H1 (cell line): ENCODE data around the gene SUCLG2. TPM values are rescaled to one million over a fixed set of nuclear protein-coding genes. Genes with fewer than 3 reads are reported as not detected.

Experiments
- CTCF ChIA-PET: fragments of 300-600 bp; sonication (Branson Sonifier 250); formaldehyde crosslinking; loops from one replicate; lab custom pipeline; 2021; ENCODE audit not compliant: partially characterized antibody; lab: Charles Lee
- POLR2A ChIA-PET: fragments of 300-600 bp; sonication (Branson Sonifier 250); formaldehyde crosslinking; loops from one replicate; lab custom pipeline; 2021; ENCODE audit warnings: inconsistent platforms; ENCODE audit not compliant: partially characterized antibody; lab: Charles Lee
- DNase-seq, 2 experiments: peaks; one replicate each; pipeline versions ENCODE4 v3.0.0 to v3.0.0-alpha.2; 2010 to 2022; ENCODE audit warnings: low spot score in 2 of 2, low read depth in 1 of 2, mixed read lengths in 1 of 2
- FAIRE-seq: peaks from 2 replicates; lab custom pipeline; 2011; peaks lifted over from hg19 to GRCh38; lab: Jason Lieb, UNC
- H2AFZ ChIP-seq: 2 replicates; pipeline ENCODE4 v1.8.1; 2012; ENCODE audit warnings: low read length, inconsistent platforms
- H2AK5ac ChIP-seq: 2 replicates; pipeline ENCODE4 v1.6.1; 2013; ENCODE audit warnings: low read depth, low read length
- H2BK120ac ChIP-seq: replicated peaks from 2 replicates; pipeline ENCODE3; 2013; ENCODE audit warnings: low read depth, low read length, inconsistent platforms
- H2BK12ac ChIP-seq: 2 replicates; pipeline ENCODE4 v1.6.1; 2013; ENCODE audit warnings: low read depth, low read length
- H2BK15ac ChIP-seq: 2 replicates; pipeline ENCODE4 v1.6.1; 2013; ENCODE audit warnings: low read length
- H2BK20ac ChIP-seq: 2 replicates; pipeline ENCODE4 v1.6.1; 2013; ENCODE audit warnings: low read length
- H2BK5ac ChIP-seq: 2 replicates; pipeline ENCODE4 v1.6.1; 2013; ENCODE audit warnings: low read depth, low read length
- H3K14ac ChIP-seq: 2 replicates; pipeline ENCODE4 v1.6.1; 2013; ENCODE audit warnings: inconsistent platforms; ENCODE audit not compliant: insufficient read length
- H3K18ac ChIP-seq: 2 replicates; pipeline ENCODE4 v1.6.1; 2013; ENCODE audit warnings: low read length; ENCODE audit errors: extremely low read depth
- H3K23ac ChIP-seq: 2 replicates; pipeline ENCODE4 v1.6.1; 2013; ENCODE audit warnings: inconsistent platforms; ENCODE audit not compliant: insufficient read length
- H3K23me2 ChIP-seq: 2 replicates; pipeline ENCODE4 v1.6.1; 2013; ENCODE audit warnings: low read depth, low read length
- H3K27ac ChIP-seq: 2 replicates; pipeline ENCODE4 v1.6.1; 2011; ENCODE audit warnings: low read depth, low read length, inconsistent platforms
- H3K27me3 ChIP-seq, 4 experiments: replicated peaks in 1 of 4; 1 replicate in 1 of 4; 2 replicates in 3 of 4; pipeline versions ENCODE4 v1.6.1 to v1.8.1; 2011 to 2013; ENCODE audit warnings: low read length in 3 of 4, mild to moderate bottlenecking in 3 of 4, inconsistent platforms in 2 of 4, mixed read lengths in 2 of 4, moderate library complexity in 1 of 4; ENCODE audit not compliant: control insufficient read depth in 3 of 4, insufficient read depth in 3 of 4; ENCODE audit errors: extremely low read depth in 1 of 4
- H3K36me3 ChIP-seq, 4 experiments: 2 replicates each; pipeline versions ENCODE4 v1.6.1 to v1.8.1; 2011 to 2013; ENCODE audit warnings: mild to moderate bottlenecking in 4 of 4, low read length in 3 of 4, moderate library complexity in 2 of 4, control low read depth in 1 of 4, inconsistent platforms in 1 of 4; ENCODE audit not compliant: insufficient read depth in 4 of 4, control insufficient read depth in 2 of 4
- H3K4ac ChIP-seq: replicated peaks from 2 replicates; pipeline ENCODE3; 2013; ENCODE audit warnings: low read length, low read depth, mixed read lengths, inconsistent platforms; ENCODE audit not compliant: insufficient read length
- H3K4me1 ChIP-seq, 4 experiments: replicated peaks in 1 of 4; 1 replicate in 1 of 4; 2 replicates in 3 of 4; pipeline versions ENCODE4 v1.6.1 to v1.8.1; 2011 to 2013; ENCODE audit warnings: low read length in 3 of 4, inconsistent platforms in 2 of 4, mixed read lengths in 1 of 4; ENCODE audit not compliant: insufficient read depth in 4 of 4, control insufficient read depth in 3 of 4
- H3K4me2 ChIP-seq, 2 experiments: 2 replicates each; pipeline versions ENCODE4 v1.6.1 to v1.8.1; 2011 to 2013; ENCODE audit warnings: low read depth in 2 of 2, low read length in 2 of 2, control low read depth in 1 of 2, inconsistent platforms in 1 of 2, mild to moderate bottlenecking in 1 of 2; ENCODE audit not compliant: insufficient read depth in 1 of 2
- H3K4me3 ChIP-seq, 4 experiments: fragments of 200-600, 300-600 bp in 1 of 4; sonication (generic), shearing (Covaris generic), sonication (Bioruptor Twin) in 1 of 4; 2 replicates each; pipeline versions ENCODE4 v1.5.1 to v1.8.1; 2011 to 2016; ENCODE audit warnings: low read length in 4 of 4, low read depth in 3 of 4, control low read depth in 2 of 4, inconsistent platforms in 2 of 4, mild to moderate bottlenecking in 2 of 4, mixed read lengths in 1 of 4, moderate library complexity in 1 of 4; ENCODE audit not compliant: insufficient read depth in 2 of 4; ENCODE audit errors: extremely low read depth in 1 of 4
- H3K56ac ChIP-seq: replicated peaks from 2 replicates; pipeline ENCODE3; 2013; ENCODE audit warnings: low read depth, mild to moderate bottlenecking, mixed read lengths, low read length, inconsistent platforms; ENCODE audit not compliant: insufficient read length
- H3K79me1 ChIP-seq: 2 replicates; pipeline ENCODE4 v1.6.1; 2013; ENCODE audit warnings: low read depth, low read length, control low read depth
- H3K79me2 ChIP-seq, 2 experiments: 2 replicates each; pipeline versions ENCODE4 v1.6.1 to v1.8.1; 2012 to 2013; ENCODE audit warnings: low read length in 2 of 2, mild to moderate bottlenecking in 2 of 2, inconsistent platforms in 1 of 2; ENCODE audit not compliant: insufficient read depth in 2 of 2, control insufficient read depth in 1 of 2
- H3K9ac ChIP-seq, 4 experiments: replicated peaks in 1 of 4; 1 replicate in 1 of 4; 2 replicates in 3 of 4; pipeline versions ENCODE4 v1.6.1 to v1.8.1; 2011 to 2013; ENCODE audit warnings: low read depth in 3 of 4, low read length in 3 of 4, control low read depth in 2 of 4, mild to moderate bottlenecking in 2 of 4, moderate library complexity in 2 of 4, inconsistent platforms in 1 of 4; ENCODE audit errors: extremely low read depth in 1 of 4
- H3K9me3 ChIP-seq, 2 experiments: 2 replicates each; pipeline versions ENCODE4 v1.6.1 to v1.8.1; 2012 to 2013; ENCODE audit warnings: mild to moderate bottlenecking in 2 of 2, moderate library complexity in 2 of 2, control low read depth in 1 of 2, inconsistent platforms in 1 of 2, low read depth in 1 of 2, low read length in 1 of 2, mixed read lengths in 1 of 2; ENCODE audit not compliant: insufficient read depth in 2 of 2
- H4K20me1 ChIP-seq, 2 experiments: replicated peaks in 1 of 2; 2 replicates each; pipeline versions ENCODE3 to v1.8.1; 2011 to 2013; ENCODE audit warnings: inconsistent platforms in 2 of 2, low read length in 2 of 2, mild to moderate bottlenecking in 1 of 2; ENCODE audit not compliant: insufficient read depth in 2 of 2, control insufficient read depth in 1 of 2
- H4K5ac ChIP-seq: 2 replicates; pipeline ENCODE4 v1.6.1; 2013; ENCODE audit warnings: low read length, low read depth, mixed read lengths, inconsistent platforms; ENCODE audit not compliant: insufficient read length
- H4K8ac ChIP-seq: 2 replicates; pipeline ENCODE4 v1.8.0; 2013; ENCODE audit warnings: mild to moderate bottlenecking, moderate library complexity, low read length, inconsistent platforms; ENCODE audit not compliant: insufficient read depth; ENCODE audit errors: extremely low read depth
- H4K91ac ChIP-seq: replicated peaks from 2 replicates; pipeline ENCODE3; 2013; ENCODE audit warnings: low read length, mixed read lengths, inconsistent platforms; ENCODE audit not compliant: insufficient read length
- ATF3 ChIP-seq: IDR thresholded peaks from 2 replicates; pipeline ENCODE4 v1.6.1; 2011; ENCODE audit warnings: low read depth, mild to moderate bottlenecking, low read length; ENCODE audit not compliant: insufficient read depth
- CEBPB ChIP-seq: IDR thresholded peaks from 2 replicates; pipeline ENCODE4 v1.6.1; 2012; ENCODE audit warnings: low read depth, low read length
- KDM4A ChIP-seq: IDR thresholded peaks from one replicate; pipeline ENCODE4 v1.7.1; 2012; ENCODE audit warnings: low read depth, mild to moderate bottlenecking, moderate library complexity, low read length, inconsistent platforms; ENCODE audit not compliant: severe bottlenecking
- NRF1 ChIP-seq: IDR thresholded peaks from 2 replicates; pipeline ENCODE4 v1.6.1; 2011; ENCODE audit warnings: mild to moderate bottlenecking, low read depth, low read length, improper control_type of control experiment
- RBBP5 ChIP-seq: IDR thresholded peaks from 2 replicates; pipeline ENCODE4 v1.7.1; 2012; ENCODE audit warnings: low read depth, mild to moderate bottlenecking, inconsistent platforms, low read length, moderate library complexity, borderline replicate concordance
- TAF7 ChIP-seq: optimal IDR thresholded peaks from 2 replicates; pipeline ENCODE3; 2011; ENCODE audit warnings: low read depth, mild to moderate bottlenecking, inconsistent platforms, low read length, moderate library complexity, borderline replicate concordance
- TBP ChIP-seq: IDR thresholded peaks from 2 replicates; pipeline ENCODE4 v1.6.1; 2011; ENCODE audit warnings: low read depth, low read length, improper control_type of control experiment
- WGBS, 2 experiments: shearing (Covaris generic) in 1 of 2; methylation state at CpG; one replicate each; pipeline versions ENCODE4 v1.1.6 to v1.1.7; 2013 to 2015; ENCODE audit warnings: low lambda C conversion rate in 2 of 2, mixed read lengths in 2 of 2, inconsistent platforms in 1 of 2, low coverage in 1 of 2, missing lambda C conversion rate in 1 of 2; ENCODE audit not compliant: insufficient replicate concordance in 2 of 2, insufficient coverage in 1 of 2, insufficient read length in 1 of 2; ENCODE audit errors: extremely low coverage in 1 of 2, missing lambda C conversion rate in 1 of 2; 5-methylcytosine and 5-hydroxymethylcytosine counted together
- polyA plus RNA-seq, 7 experiments: library from polyadenylated mRNA; depleted of rRNA in 3 of 7; stranded (reverse) in 5 of 7; unstranded in 2 of 7; fragments of >200 nt in 5 of 7; fragments of 200-250 nt in 2 of 7; gene quantifications; 1 replicate in 5 of 7; 2 replicates in 1 of 7; 4 replicates in 1 of 7; pipeline versions ENCODE4 v1.2.1 to v1.2.3, GENCODE V29; 2011 to 2013; ENCODE audit warnings: missing spikeins in 2 of 7, mixed read lengths in 2 of 7
- total RNA-seq: library from RNA; stranded (reverse); fragmentation: NEBNext Ultra II Directional; extraction: Animal tissue kit (Norgen Biotek cat#: 25700); gene quantifications from 2 replicates; pipeline ENCODE4 v1.2.1, GENCODE V29; 2021

Gene SUCLG2
- total and polyA plus RNA-seq, 2 of the 8 experiments (the other 6 are each of a cell fraction or from before 2014, with no cell fraction given): 12.9 to 46.2 TPM

GRCh38 chr3:67691926-67692325 is 37.5 kb upstream of the SUCLG2 start:
- Histone ChIP-seq H3K56ac (no peak overlapping the region), H3K36me3 (no peaks in the 10 kb centered on the region; a peak in 1 of 8 replicates), H3K9me3 (no peaks in the 10 kb centered on the region; a peak in 1 of 4 replicates), H4K5ac (no peak overlapping the region), H3K23ac (no peak overlapping the region), H3K27me3 (no peaks in the 10 kb centered on the region), H3K4me2 (no peak overlapping the region), H2AK5ac (no peak overlapping the region), H3K23me2 (no peaks in the 10 kb centered on the region; the same call in 1 of the 2 replicates), H2BK12ac (no peak overlapping the region), H3K27ac (no peak overlapping the region), H4K20me1 (no peaks in the 10 kb centered on the region), H4K91ac (no peak overlapping the region), H3K18ac (no peak overlapping the region), H3K4ac (no peak overlapping the region), H4K8ac (no peak overlapping the region), H2BK15ac (no peak overlapping the region), H2BK120ac (no peak overlapping the region), H2AFZ (no peak overlapping the region), H3K9ac (no peak overlapping the region), H3K4me3 (no peak overlapping the region), H2BK5ac (no peak overlapping the region), H2BK20ac (no peak overlapping the region), H3K79me1 (no peaks in the 10 kb centered on the region), H3K4me1 (peaks cover 0 to 1% (median 0%) of the 10 kb centered on the region in 4 experiments; a peak in 2 of 7 replicates), H3K79me2 (no peaks in the 10 kb centered on the region), H3K14ac (no peak overlapping the region)
- no peak for DNase-seq
- WGBS, 2 experiments: 90% methylated on average over 1 of the region's 1 CpG; no CpG with 5 or more reads in 1 of the 2 experiments
- FAIRE-seq: no peak
- CTCF ChIA-PET: interaction anchor here (0.6 to 1.0 kb wide), 3 partner anchors 32 to 311 kb away, joined by 3 to 4 read pairs (median 3); no protein-coding TSS in a partner anchor
- POLR2A ChIA-PET: no interaction called here
- no peak for TF ChIP-seq TAF7
- no peak for TF ChIP-seq TBP
- no peak for TF ChIP-seq KDM4A
- no peak for TF ChIP-seq CEBPB
- TF ChIP-seq ATF3: no peak
- TF ChIP-seq NRF1: no peak
- TF ChIP-seq RBBP5: no peak
